Astrocyte (in vitro differentiated cells and primary cell): ENCODE data around the gene F5.

Experiments used
- CTCF ChIP-seq: IDR thresholded peaks from 2 replicates; pipeline ENCODE4 v1.5.1; 2011; ENCODE audit warnings: low read depth, mild to moderate bottlenecking, inconsistent platforms, low read length, moderate library complexity; ENCODE audit not compliant: insufficient read depth
- EZH2 ChIP-seq: IDR thresholded peaks from 2 replicates; pipeline ENCODE4 v1.6.1; 2012; ENCODE audit warnings: mild to moderate bottlenecking, low read length, inconsistent platforms; ENCODE audit not compliant: insufficient read depth

- no peak for TF ChIP-seq EZH2
- no peak for TF ChIP-seq CTCF
Measured at GRCh38 chr1:169494343-169494742, 91.9 kb downstream of the F5 start.
